T-helper 1 cell (primary cell): ENCODE measurements around the gene AVPR1A.

Source experiments
- DNase-seq, 5 donors: peaks; one replicate each; pipeline ENCODE4 v3.0.0-alpha.2; 2012 to 2020

Gene AVPR1A

GRCh38 chr12:63093711-63094110 lies 57.3 kb downstream of the AVPR1A start:
- DNase-seq = no peak

- no peak for DNase-seq
These were observed 57.9 kb downstream of the AVPR1A start for GRCh38 chr12:63093084-63093483.
